CD14-positive monocyte (primary cell): ENCODE measurements around the gene DSTYK. TPM values are rescaled to one million over a fixed set of nuclear protein-coding genes. Genes with fewer than 3 reads are reported as not detected.

Experiments
- DNase-seq, 3 donors: peaks; one replicate each; pipeline ENCODE4 v3.0.0-alpha.2; 2011 to 2022
- H2AFZ ChIP-seq: 2 replicates; pipeline ENCODE4 v1.6.0; 2012; ENCODE audit warnings: mild to moderate bottlenecking, low read depth, low read length, inconsistent platforms; ENCODE audit not compliant: insufficient read depth, poor library complexity, severe bottlenecking
- H3K27ac ChIP-seq, 2 donors: 1 replicate in 1 of 2; 2 replicates in 1 of 2; pipeline ENCODE4 v1.5.1; 2012 to 2013; ENCODE audit warnings: low read length in 2 of 2, control low read depth in 1 of 2, inconsistent platforms in 1 of 2, low read depth in 1 of 2, mild to moderate bottlenecking in 1 of 2
- H3K27me3 ChIP-seq, 2 donors: one replicate each; pipeline versions ENCODE4 v1.6.0 to v1.6.1; 2011 to 2013; ENCODE audit warnings: low read length in 2 of 2; ENCODE audit not compliant: control insufficient read depth in 2 of 2, insufficient read depth in 2 of 2
- H3K36me3 ChIP-seq, 2 donors: replicated peaks in 1 of 2; 1 replicate in 1 of 2; 2 replicates in 1 of 2; pipeline versions ENCODE4 v1.5.1 to v1.6.1; 2012 to 2013; ENCODE audit warnings: low read length in 2 of 2, control low read depth in 1 of 2, inconsistent platforms in 1 of 2, mild to moderate bottlenecking in 1 of 2; ENCODE audit not compliant: insufficient read depth in 2 of 2, control insufficient read depth in 1 of 2
- H3K4me1 ChIP-seq, 2 donors: 1 replicate in 1 of 2; 2 replicates in 1 of 2; pipeline versions ENCODE4 v1.5.1 to v1.6.1; 2012 to 2013; ENCODE audit warnings: low read length in 2 of 2, control low read depth in 1 of 2, inconsistent platforms in 1 of 2, mild to moderate bottlenecking in 1 of 2, moderate library complexity in 1 of 2; ENCODE audit not compliant: insufficient read depth in 2 of 2, control insufficient read depth in 1 of 2
- H3K4me2 ChIP-seq: replicated peaks from 2 replicates; pipeline ENCODE3; 2012; ENCODE audit warnings: low read length, moderate library complexity, mild to moderate bottlenecking; ENCODE audit not compliant: poor library complexity, severe bottlenecking; ENCODE audit errors: extremely low read depth
- H3K4me3 ChIP-seq, 3 experiments: fragments of 200-600 bp in 1 of 3; sonication (generic) in 1 of 3; replicated peaks in 1 of 3; 1 replicate in 2 of 3; 2 replicates in 1 of 3; pipeline ENCODE4 v1.5.1; 2011 to 2013; ENCODE audit warnings: low read length in 3 of 3, mild to moderate bottlenecking in 3 of 3, control low read depth in 2 of 3, low read depth in 2 of 3, inconsistent platforms in 1 of 3, moderate library complexity in 1 of 3
- H3K79me2 ChIP-seq: 2 replicates; pipeline ENCODE4 v1.6.0; 2012; ENCODE audit warnings: mild to moderate bottlenecking, control low read depth, inconsistent platforms, low read length, moderate library complexity; ENCODE audit not compliant: insufficient read depth
- H3K9ac ChIP-seq: 2 replicates; pipeline ENCODE4 v1.6.0; 2017; ENCODE audit warnings: low read length, mild to moderate bottlenecking; ENCODE audit not compliant: insufficient read depth, poor library complexity, severe bottlenecking
- H3K9me3 ChIP-seq, 2 donors: replicated peaks in 1 of 2; 1 replicate in 1 of 2; 2 replicates in 1 of 2; pipeline versions ENCODE4 v1.5.1 to v1.6.1; 2012 to 2013; ENCODE audit warnings: low read length in 2 of 2, control low read depth in 1 of 2; ENCODE audit not compliant: control insufficient read depth in 1 of 2, insufficient read depth in 1 of 2
- H4K20me1 ChIP-seq: 2 replicates; pipeline ENCODE4 v1.6.0; 2012; ENCODE audit warnings: mild to moderate bottlenecking, low read length, control low read depth, moderate library complexity; ENCODE audit not compliant: insufficient read depth
- H3K27ac Mint-ChIP-seq, 7 donors: one replicate each; pipeline ENCODE4 v1.8.0; 2020; ENCODE audit warnings: mild to moderate bottlenecking in 7 of 7, mixed read lengths in 7 of 7, moderate library complexity in 6 of 7, inconsistent platforms in 2 of 7
- H3K27me3 Mint-ChIP-seq, 3 donors: one replicate each; pipeline ENCODE4 v1.8.0; 2021 to 2022; ENCODE audit warnings: low read depth in 3 of 3, mild to moderate bottlenecking in 3 of 3, mixed read lengths in 3 of 3, moderate library complexity in 3 of 3, inconsistent platforms in 1 of 3
- H3K36me3 Mint-ChIP-seq, 2 donors: one replicate each; pipeline ENCODE4 v1.8.0; 2020; ENCODE audit warnings: mixed read lengths in 2 of 2, inconsistent platforms in 1 of 2, mild to moderate bottlenecking in 1 of 2
- H3K4me1 Mint-ChIP-seq: one replicate; pipeline ENCODE4 v1.8.0; 2020; ENCODE audit warnings: mild to moderate bottlenecking, mixed read lengths
- H3K4me3 Mint-ChIP-seq, 2 donors: one replicate each; pipeline ENCODE4 v1.8.0; 2020; ENCODE audit warnings: mild to moderate bottlenecking in 2 of 2, mixed read lengths in 2 of 2, moderate library complexity in 1 of 2
- H3K9me3 Mint-ChIP-seq, 7 donors: one replicate each; pipeline ENCODE4 v1.8.0; 2020 to 2022; ENCODE audit warnings: mixed read lengths in 7 of 7, mild to moderate bottlenecking in 6 of 7, moderate library complexity in 6 of 7, inconsistent platforms in 2 of 7
- WGBS: methylation state at CpG from one replicate; pipeline ENCODE4 v1.1.5; 2013; ENCODE audit warnings: missing lambda C conversion rate; ENCODE audit not compliant: insufficient coverage; 5-methylcytosine and 5-hydroxymethylcytosine counted together
- intact Hi-C, 2 donors: fragments of 100-400 bp; cut with micrococcal nuclease; formaldehyde crosslinking; loops; one replicate each; pipeline versions ENCODE4 v1.15.0 to v1.15.1; 2023
- polyA plus RNA-seq, 3 donors: library from polyadenylated mRNA; depleted of rRNA in 1 of 3; unstranded in 2 of 3; stranded (reverse) in 1 of 3; fragments of 300-500 nt in 2 of 3; fragments of >200 nt in 1 of 3; fragmentation: Illumina TruSeq in 2 of 3; gene quantifications; 1 replicate in 2 of 3; 2 replicates in 1 of 3; pipeline ENCODE4 v1.2.3, GENCODE V29; 2012 to 2021
- TF ChIP-seq, protein P1 (sequence below): fragments of 200-600 bp; IDR thresholded peaks from one replicate; pipeline ENCODE4 v1.8.0; 2022; ENCODE audit warnings: antibody characterized with exemption, mild to moderate bottlenecking

The DSTYK gene
- polyA plus RNA-seq, 3 donors = 2.9 to 6.5 (median 3.8) TPM

DNA sequence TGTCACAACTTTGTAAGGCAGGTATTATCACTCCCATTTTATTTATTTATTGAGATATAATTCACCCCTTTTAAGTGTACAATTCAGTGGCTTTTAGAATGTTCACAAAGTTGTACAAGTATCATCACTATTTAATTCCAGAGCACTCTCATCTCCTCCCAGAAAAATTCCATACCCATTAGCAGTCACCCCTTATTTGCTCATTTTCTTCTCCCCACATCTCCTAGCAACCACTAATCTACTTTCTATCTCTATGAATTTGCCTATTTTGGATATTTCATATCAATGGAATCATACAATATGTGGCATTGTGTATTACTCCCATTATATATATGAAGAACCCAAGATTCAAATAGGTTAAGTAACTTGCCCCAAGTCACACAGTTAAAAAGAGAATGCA is 7.0 kb downstream of the DSTYK start:
- no peak overlapping the region for H3K4me2 ChIP-seq
- H3K27ac Mint-ChIP-seq = peak overlapping the region in 1 of 7 donors; percentile 48
- H3K4me3 ChIP-seq = no peak overlapping the region
- H3K36me3 Mint-ChIP-seq = peaks cover 0 to 6% of the 10 kb centered on the region in 2 donors
- peaks cover 71% of the 10 kb centered on the region for H4K20me1 ChIP-seq
- H3K4me3 Mint-ChIP-seq = no peak overlapping the region
- no peaks in the 10 kb centered on the region for H3K9me3 ChIP-seq
- no peaks in the 10 kb centered on the region for H3K9me3 Mint-ChIP-seq
- TF ChIP-seq, protein P1, sequence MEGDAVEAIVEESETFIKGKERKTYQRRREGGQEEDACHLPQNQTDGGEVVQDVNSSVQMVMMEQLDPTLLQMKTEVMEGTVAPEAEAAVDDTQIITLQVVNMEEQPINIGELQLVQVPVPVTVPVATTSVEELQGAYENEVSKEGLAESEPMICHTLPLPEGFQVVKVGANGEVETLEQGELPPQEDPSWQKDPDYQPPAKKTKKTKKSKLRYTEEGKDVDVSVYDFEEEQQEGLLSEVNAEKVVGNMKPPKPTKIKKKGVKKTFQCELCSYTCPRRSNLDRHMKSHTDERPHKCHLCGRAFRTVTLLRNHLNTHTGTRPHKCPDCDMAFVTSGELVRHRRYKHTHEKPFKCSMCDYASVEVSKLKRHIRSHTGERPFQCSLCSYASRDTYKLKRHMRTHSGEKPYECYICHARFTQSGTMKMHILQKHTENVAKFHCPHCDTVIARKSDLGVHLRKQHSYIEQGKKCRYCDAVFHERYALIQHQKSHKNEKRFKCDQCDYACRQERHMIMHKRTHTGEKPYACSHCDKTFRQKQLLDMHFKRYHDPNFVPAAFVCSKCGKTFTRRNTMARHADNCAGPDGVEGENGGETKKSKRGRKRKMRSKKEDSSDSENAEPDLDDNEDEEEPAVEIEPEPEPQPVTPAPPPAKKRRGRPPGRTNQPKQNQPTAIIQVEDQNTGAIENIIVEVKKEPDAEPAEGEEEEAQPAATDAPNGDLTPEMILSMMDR = no peak
- H3K4me1 Mint-ChIP-seq = peaks cover 27% of the 10 kb centered on the region
- no peak for DNase-seq
- H3K79me2 ChIP-seq = peaks cover 96% of the 10 kb centered on the region
- H3K27me3 Mint-ChIP-seq = peaks cover 0 to 3% (median 0%) of the 10 kb centered on the region in 3 donors
- no peak overlapping the region for H2AFZ ChIP-seq
- no peaks in the 10 kb centered on the region for H3K27me3 ChIP-seq
- H3K27ac ChIP-seq = no peak overlapping the region
- no peak overlapping the region for H3K9ac ChIP-seq
- peaks cover 0 to under 1% of the 10 kb centered on the region in 2 donors for H3K4me1 ChIP-seq
- intact Hi-C loops = no loop called here
- no peaks in the 10 kb centered on the region for H3K36me3 ChIP-seq

DNA sequence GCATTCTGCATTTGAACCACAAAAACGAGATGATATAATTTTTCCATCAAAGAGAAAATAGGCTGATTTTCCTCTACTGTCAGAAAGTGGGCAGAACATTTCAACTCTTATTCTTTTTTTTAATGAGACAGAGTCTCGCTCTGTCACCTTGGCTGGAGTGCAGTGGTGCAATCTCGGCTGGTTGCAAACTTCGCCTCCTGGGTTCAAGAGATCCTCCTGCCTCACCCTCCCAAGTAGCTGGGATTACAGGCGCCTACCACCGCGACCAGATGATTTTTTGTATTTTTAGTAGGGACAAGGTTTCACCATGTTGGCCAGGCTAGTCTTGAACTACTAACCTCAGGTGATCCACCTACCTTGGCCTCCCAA is 11.6 kb downstream of the DSTYK start:
- TF ChIP-seq, protein P1 = no peak
- Histone ChIP-seq H3K27me3 (no peaks in the 10 kb centered on the region), H3K79me2 (peaks cover 95% of the 10 kb centered on the region), H3K9ac (no peak overlapping the region), H3K4me1 (no peaks in the 10 kb centered on the region), H3K4me3 (no peak overlapping the region), H3K36me3 (no peaks in the 10 kb centered on the region), H4K20me1 (peaks cover 97% of the 10 kb centered on the region), H2AFZ (no peak overlapping the region), H3K4me2 (no peak overlapping the region), H3K27ac (no peak overlapping the region), H3K9me3 (no peaks in the 10 kb centered on the region)
- no CpG with 5 or more reads among the region's 7 CpGs for WGBS
- Mint-ChIP-seq H3K27me3 (no peaks in the 10 kb centered on the region), H3K4me1 (peaks cover 18% of the 10 kb centered on the region), H3K4me3 (no peak overlapping the region), H3K9me3 (no peaks in the 10 kb centered on the region), H3K36me3 (peaks cover 14 to 20% of the 10 kb centered on the region in 2 donors), H3K27ac (no peak overlapping the region)
- no peak for DNase-seq
- intact Hi-C loops = loop anchor here in 1 of 2 donors (10.0 kb wide), 1 partner anchor 45 kb away; no protein-coding TSS in a partner anchor
